ENCODE measurements around the gene DLK2.

DLK2 gene

GRCh38 chr6:43442935-43443334 is 12.4 kb downstream of the DLK2 start:
- DNase-seq (ENCODE audit: low read depth), result no peak
- H3K4me3 ChIP-seq (ENCODE audit: control insufficient read depth, low read depth, low read length), result no peak overlapping the region
- no peak for TF ChIP-seq CTCF (IDR thresholded peaks at IDR 0.05; ENCODE audit: control insufficient read depth, insufficient read depth, low read depth, low read length, missing control alignments)

GRCh38 chr6:43437700-43438099 is 17.6 kb downstream of the DLK2 start:
- H3K4me3 ChIP-seq (ENCODE audit: control insufficient read depth, low read depth, low read length), result no peak overlapping the region
- TF ChIP-seq CTCF (IDR thresholded peaks at IDR 0.05; ENCODE audit: control insufficient read depth, insufficient read depth, low read depth, low read length, missing control alignments), result no peak
- no peak for DNase-seq (ENCODE audit: low read depth)

- no peak for DNase-seq (ENCODE audit: low read depth)
- no peak overlapping the region for H3K4me3 ChIP-seq (ENCODE audit: control insufficient read depth, low read depth, low read length)
These were observed 18.6 kb downstream of the DLK2 start for GRCh38 chr6:43436577-43437282.

GRCh38 chr6:43435682-43436437 is 19.5 kb downstream of the DLK2 start:
- TF ChIP-seq CTCF (IDR thresholded peaks at IDR 0.05; ENCODE audit: control insufficient read depth, insufficient read depth, low read depth, low read length, missing control alignments), result no peak
- H3K4me3 ChIP-seq (ENCODE audit: control insufficient read depth, low read depth, low read length), result no peak overlapping the region
- DNase-seq (ENCODE audit: low read depth), result no peak

More at GRCh38 chr6:43436577-43437282, 18.6 kb downstream of the DLK2 start:
- TF ChIP-seq CTCF (IDR thresholded peaks at IDR 0.05; ENCODE audit: control insufficient read depth, insufficient read depth, low read depth, low read length, missing control alignments), result no peak

GRCh38 chr6:43434943-43435342 is 20.4 kb downstream of the DLK2 start:
- no peak for TF ChIP-seq CTCF (IDR thresholded peaks at IDR 0.05; ENCODE audit: control insufficient read depth, insufficient read depth, low read depth, low read length, missing control alignments)
- no peak overlapping the region for H3K4me3 ChIP-seq (ENCODE audit: control insufficient read depth, low read depth, low read length)
- no peak for DNase-seq (ENCODE audit: low read depth)

GRCh38 chr6:43434001-43434840 is 21.1 kb downstream of the DLK2 start:
- no peak for DNase-seq (ENCODE audit: low read depth)
- no peak overlapping the region for H3K4me3 ChIP-seq (ENCODE audit: control insufficient read depth, low read depth, low read length)
- no peak for TF ChIP-seq CTCF (IDR thresholded peaks at IDR 0.05; ENCODE audit: control insufficient read depth, insufficient read depth, low read depth, low read length, missing control alignments)
